ENCODE results near the gene MOGAT2. TPM values are rescaled to one million over a fixed set of nuclear protein-coding genes. Genes with fewer than 3 reads are reported as not detected.

Gene MOGAT2
- total RNA-seq, 1 experiment from 2014 or later = 0.08 TPM

DNA sequence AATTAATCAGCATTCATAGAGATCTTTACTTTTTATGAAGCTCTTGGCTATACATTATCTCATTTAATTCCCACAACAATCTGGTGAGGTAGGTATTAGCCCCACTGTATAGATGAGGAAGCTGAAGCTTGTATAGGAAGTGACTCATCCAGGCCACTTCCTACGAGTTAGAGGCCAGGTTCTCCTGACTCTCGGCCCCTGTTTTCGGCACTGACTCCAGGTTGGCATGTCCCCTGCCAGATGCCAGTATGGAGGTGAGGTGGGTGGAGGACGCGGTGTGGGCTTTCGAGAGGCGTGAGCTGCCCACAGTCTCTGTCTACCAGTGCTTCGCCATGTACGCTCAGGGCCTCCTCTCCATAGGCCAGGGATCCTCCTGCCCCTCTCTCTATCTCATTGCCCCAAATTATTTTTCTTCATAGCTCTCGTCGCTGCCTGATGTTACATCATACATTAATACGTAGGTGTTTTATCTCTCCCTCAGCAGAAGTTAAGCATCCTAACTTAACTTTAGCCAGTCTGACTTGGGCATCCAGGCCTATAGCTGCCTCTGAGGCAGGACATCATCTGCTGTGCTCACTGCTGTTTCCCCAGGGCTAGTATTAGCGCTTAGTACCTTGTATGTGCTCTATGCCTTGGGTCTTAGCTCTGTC, 59.9 kb downstream of the MOGAT2 start:
- Histone ChIP-seq H3K36me3 (ENCODE audit: control insufficient read depth, insufficient read depth, low read length) (no peaks in the 10 kb centered on the region), H3K4me1 (ENCODE audit: control insufficient read depth, insufficient read depth, low read length) (no peaks in the 10 kb centered on the region), H3K4me3 (ENCODE audit: low read depth in 2 of 2, low read length in 2 of 2) (no peak overlapping the region), H3K27ac (ENCODE audit: low read length) (no peak overlapping the region), H3K27me3 (ENCODE audit: control insufficient read depth, insufficient read depth, low read length) (no peaks in the 10 kb centered on the region), H3K9me3 (ENCODE audit: control insufficient read depth, insufficient read depth, low read depth, low read length) (no peaks in the 10 kb centered on the region)
- in situ Hi-C loops (cut with HindIII; ENCODE audit: low pct_unique_long_range_greater_than_20kb, low sequenced_read_pairs) (no loop called here), intact Hi-C loops (cut with micrococcal nuclease; ENCODE audit: unreplicated experiment) (no loop called here)
- ChIA-PET POLR2A (interaction anchor here (0.6 kb wide), 1 partner anchor 224 kb away, joined by 15 read pairs; no protein-coding TSS in a partner anchor), CTCF (no interaction called here)
- DNase-seq (ENCODE audit: low read depth, low spot score) (no peak), ATAC-seq (no peak)
- BruUV-seq (replicated peaks) = no TSS peak
- no peak for TF ChIP-seq SIN3A (IDR thresholded peaks at IDR 0.05; ENCODE audit: borderline replicate concordance, insufficient read depth, low read depth, low read length)
- TF ChIP-seq, protein P1, sequence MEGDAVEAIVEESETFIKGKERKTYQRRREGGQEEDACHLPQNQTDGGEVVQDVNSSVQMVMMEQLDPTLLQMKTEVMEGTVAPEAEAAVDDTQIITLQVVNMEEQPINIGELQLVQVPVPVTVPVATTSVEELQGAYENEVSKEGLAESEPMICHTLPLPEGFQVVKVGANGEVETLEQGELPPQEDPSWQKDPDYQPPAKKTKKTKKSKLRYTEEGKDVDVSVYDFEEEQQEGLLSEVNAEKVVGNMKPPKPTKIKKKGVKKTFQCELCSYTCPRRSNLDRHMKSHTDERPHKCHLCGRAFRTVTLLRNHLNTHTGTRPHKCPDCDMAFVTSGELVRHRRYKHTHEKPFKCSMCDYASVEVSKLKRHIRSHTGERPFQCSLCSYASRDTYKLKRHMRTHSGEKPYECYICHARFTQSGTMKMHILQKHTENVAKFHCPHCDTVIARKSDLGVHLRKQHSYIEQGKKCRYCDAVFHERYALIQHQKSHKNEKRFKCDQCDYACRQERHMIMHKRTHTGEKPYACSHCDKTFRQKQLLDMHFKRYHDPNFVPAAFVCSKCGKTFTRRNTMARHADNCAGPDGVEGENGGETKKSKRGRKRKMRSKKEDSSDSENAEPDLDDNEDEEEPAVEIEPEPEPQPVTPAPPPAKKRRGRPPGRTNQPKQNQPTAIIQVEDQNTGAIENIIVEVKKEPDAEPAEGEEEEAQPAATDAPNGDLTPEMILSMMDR (IDR thresholded peaks at IDR 0.05) = no peak
- TF ChIP-seq, protein P2, sequence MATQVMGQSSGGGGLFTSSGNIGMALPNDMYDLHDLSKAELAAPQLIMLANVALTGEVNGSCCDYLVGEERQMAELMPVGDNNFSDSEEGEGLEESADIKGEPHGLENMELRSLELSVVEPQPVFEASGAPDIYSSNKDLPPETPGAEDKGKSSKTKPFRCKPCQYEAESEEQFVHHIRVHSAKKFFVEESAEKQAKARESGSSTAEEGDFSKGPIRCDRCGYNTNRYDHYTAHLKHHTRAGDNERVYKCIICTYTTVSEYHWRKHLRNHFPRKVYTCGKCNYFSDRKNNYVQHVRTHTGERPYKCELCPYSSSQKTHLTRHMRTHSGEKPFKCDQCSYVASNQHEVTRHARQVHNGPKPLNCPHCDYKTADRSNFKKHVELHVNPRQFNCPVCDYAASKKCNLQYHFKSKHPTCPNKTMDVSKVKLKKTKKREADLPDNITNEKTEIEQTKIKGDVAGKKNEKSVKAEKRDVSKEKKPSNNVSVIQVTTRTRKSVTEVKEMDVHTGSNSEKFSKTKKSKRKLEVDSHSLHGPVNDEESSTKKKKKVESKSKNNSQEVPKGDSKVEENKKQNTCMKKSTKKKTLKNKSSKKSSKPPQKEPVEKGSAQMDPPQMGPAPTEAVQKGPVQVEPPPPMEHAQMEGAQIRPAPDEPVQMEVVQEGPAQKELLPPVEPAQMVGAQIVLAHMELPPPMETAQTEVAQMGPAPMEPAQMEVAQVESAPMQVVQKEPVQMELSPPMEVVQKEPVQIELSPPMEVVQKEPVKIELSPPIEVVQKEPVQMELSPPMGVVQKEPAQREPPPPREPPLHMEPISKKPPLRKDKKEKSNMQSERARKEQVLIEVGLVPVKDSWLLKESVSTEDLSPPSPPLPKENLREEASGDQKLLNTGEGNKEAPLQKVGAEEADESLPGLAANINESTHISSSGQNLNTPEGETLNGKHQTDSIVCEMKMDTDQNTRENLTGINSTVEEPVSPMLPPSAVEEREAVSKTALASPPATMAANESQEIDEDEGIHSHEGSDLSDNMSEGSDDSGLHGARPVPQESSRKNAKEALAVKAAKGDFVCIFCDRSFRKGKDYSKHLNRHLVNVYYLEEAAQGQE (IDR thresholded peaks at IDR 0.05; ENCODE audit: insufficient read depth in 1 of 2, low read depth in 2 of 2, low read length in 1 of 2) = no peak
- no peak for TF ChIP-seq TCF7L2 (IDR thresholded peaks at IDR 0.05; ENCODE audit: low read depth, low read length)
- TF ChIP-seq POLR2AphosphoS5 (IDR thresholded peaks at IDR 0.05; ENCODE audit: low read depth, low read length) = no peak

DNA sequence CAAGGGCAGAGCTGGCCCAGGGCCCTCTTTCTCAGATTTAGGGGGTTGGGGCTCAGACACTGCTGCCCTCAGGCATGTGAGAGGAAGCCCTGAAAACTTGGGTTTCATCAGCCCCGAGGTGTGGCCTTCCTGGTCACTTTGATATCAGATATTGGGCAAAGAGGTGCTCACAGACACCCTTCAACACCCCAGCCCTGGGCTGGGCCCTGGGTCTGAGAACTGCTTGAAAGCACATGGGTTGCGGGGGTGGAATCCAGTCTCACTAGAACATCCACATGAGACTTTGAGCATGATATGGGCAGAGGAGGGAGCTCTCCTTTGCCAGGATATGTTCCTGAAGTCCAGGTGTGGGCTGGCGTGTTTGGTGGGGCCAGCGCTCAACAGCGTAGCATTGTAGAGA, 61.3 kb downstream of the MOGAT2 start:
- in situ Hi-C loops (cut with HindIII; ENCODE audit: low pct_unique_long_range_greater_than_20kb, low sequenced_read_pairs) (no loop called here), intact Hi-C loops (cut with micrococcal nuclease; ENCODE audit: unreplicated experiment) (no loop called here)
- POLR2A ChIA-PET = no interaction called here
- BruUV-seq (replicated peaks) = no TSS peak
- no peaks in the 10 kb centered on the region for H3K36me3 ChIP-seq (ENCODE audit: control insufficient read depth, insufficient read depth, low read length)
- CTCF ChIA-PET = interaction anchor here (0.7 kb wide), 1 partner anchor 409 kb away, joined by 3 read pairs; no protein-coding TSS in a partner anchor
- DNase-seq (ENCODE audit: low read depth, low spot score) (no peak), ATAC-seq (no peak)
- H3K4me1 ChIP-seq (ENCODE audit: control insufficient read depth, insufficient read depth, low read length) = no peaks in the 10 kb centered on the region
- H3K27ac ChIP-seq (ENCODE audit: low read length) = no peak overlapping the region
- H3K27me3 ChIP-seq (ENCODE audit: control insufficient read depth, insufficient read depth, low read length) = no peaks in the 10 kb centered on the region
- TF ChIP-seq SIN3A (IDR thresholded peaks at IDR 0.05; ENCODE audit: borderline replicate concordance, insufficient read depth, low read depth, low read length) (no peak), POLR2AphosphoS5 (IDR thresholded peaks at IDR 0.05; ENCODE audit: low read depth, low read length) (no peak), TCF7L2 (IDR thresholded peaks at IDR 0.05; ENCODE audit: low read depth, low read length) (no peak)
- TF ChIP-seq, protein P1 (IDR thresholded peaks at IDR 0.05) = no peak
- TF ChIP-seq, protein P2 (IDR thresholded peaks at IDR 0.05; ENCODE audit: insufficient read depth in 1 of 2, low read depth in 2 of 2, low read length in 1 of 2) = no peak
- no peaks in the 10 kb centered on the region for H3K9me3 ChIP-seq (ENCODE audit: control insufficient read depth, insufficient read depth, low read depth, low read length)
- no peak overlapping the region for H3K4me3 ChIP-seq (ENCODE audit: low read depth in 2 of 2, low read length in 2 of 2)

Measured in Panc1 (cell line).